G401 (cell line): Measurements from ENCODE around the gene MIB2. TPM values are rescaled to one million over a fixed set of nuclear protein-coding genes. Genes with fewer than 3 reads are reported as not detected.
"Not testable (repeated sequence)": the region's sequence is repeated elsewhere in the genome, so short reads cannot be mapped to it uniquely, and the experiment has no call there.

ENCODE experiments used
- DNase-seq: peaks from one replicate; pipeline ENCODE4 v3.0.0-alpha.2; 2015; ENCODE audit warnings: low spot score
- in situ Hi-C: cut with HindIII; loops from 2 replicates; pipeline ENCODE4 v1.10.0; 2016; ENCODE audit warnings: low sequenced_read_pairs, mixed read lengths
- total RNA-seq: library from RNA; depleted of rRNA; stranded (reverse); fragments of >200 nt; shearing (Covaris generic); gene quantifications from 2 replicates; pipeline ENCODE4 v1.2.3, GENCODE V29; 2014

MIB2 gene
- total RNA-seq, 1 experiment from 2014 or later: 63.9 TPM

DNA sequence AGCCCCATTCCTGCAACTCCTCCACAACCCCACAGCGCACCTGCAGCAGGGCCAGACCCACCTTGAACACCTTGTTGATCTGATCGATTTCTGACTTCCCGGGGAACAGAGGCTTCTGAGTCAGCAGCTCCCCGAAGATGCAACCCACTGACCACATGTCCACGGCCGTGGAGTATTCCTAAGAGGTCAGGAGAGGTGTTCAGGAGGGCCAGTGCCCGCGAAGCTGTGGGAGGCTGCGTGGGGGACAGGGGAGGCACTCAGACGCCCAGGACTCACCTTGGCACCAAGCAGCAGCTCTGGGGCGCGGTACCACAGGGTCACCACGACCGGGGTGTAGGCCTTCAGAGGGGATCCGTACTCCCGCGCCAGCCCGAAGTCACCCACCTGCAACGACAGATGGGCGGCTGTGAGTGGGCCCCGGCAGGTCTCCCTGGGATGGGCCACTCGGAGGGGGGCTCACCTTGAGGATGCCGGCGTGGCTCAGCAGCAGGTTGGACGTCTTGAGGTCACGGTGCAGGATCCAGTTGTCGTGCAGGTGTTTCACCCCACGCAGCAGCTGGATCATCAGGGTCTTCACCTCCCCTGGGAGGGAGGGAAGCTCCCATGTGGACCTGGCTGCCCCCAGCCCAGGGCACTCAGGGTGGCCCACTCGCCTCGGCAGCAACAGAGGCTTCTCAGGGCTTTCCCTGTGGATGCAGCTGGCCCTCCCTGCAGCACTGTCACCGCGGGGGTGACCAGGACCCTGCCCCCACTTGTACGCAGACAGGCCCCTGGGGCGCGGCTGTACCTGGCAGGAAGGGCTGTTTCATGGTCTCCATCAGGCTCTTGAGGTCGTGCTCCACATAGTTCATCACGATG is 21.6 kb downstream of the MIB2 start:
- in situ Hi-C loops, DNase-seq: not testable (repeated sequence)

DNA sequence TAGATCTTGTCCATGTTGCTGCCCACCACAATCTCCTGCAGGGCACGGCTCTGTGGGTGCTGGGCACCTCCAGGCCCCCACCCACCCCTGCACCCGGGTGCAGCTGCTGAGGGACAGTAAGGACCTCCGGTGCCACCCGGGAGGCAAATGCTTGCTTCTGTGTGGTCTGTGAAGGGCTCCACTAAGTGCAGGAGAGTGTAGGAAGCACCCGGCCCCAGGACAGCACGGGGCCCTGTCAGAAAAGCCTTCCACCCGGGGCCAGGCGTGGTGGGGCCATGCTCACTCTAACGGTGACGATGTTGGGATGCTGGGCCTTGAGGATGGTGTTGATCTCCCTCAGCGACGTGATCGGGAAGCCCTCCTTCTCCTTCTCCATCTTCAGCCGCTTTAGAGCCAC is 22.2 kb downstream of the MIB2 start:
- in situ Hi-C loops, DNase-seq: not testable (repeated sequence)

DNA sequence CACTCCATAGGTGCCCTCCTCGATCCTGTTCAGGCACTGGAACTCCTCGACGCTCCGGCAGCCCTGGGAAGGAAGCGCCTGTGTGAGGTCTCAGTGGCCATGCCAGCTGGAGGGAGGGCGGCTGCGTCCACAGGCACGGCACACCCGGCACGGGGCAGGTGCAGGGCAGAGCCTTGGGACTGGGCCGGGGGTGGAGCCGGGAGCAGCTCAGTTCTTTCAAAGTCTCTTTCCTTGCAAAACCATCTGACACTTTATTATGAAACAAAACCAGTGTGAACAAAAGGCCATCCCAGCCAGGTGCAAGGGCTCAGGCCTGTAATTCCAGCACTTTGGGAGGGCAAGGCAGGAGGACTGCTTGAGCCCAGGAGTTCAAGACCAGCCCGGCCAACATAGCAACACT is 23.2 kb downstream of the MIB2 start:
- in situ Hi-C loops, DNase-seq: not testable (repeated sequence)

DNA sequence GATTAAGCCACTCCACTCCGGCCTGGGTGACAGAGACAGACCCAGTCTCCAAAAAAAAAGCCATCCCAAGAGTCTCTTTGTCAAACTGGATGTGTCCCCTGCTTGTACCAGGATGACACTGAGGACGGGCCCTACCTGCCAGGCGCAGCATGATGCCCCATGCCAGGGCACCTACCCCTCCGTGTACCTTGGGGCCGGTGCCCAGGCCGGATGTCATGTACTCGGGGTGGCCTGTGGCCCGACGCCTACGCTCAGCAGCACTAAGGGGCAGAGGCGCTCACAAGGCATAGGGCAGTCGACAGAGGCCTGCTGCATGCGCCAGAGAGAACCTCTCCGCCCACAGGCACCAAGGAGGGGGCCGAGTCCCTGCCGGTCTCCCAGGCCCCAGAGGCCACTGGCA is 24.1 kb downstream of the MIB2 start:
- in situ Hi-C loops, DNase-seq: not testable (repeated sequence)

DNA sequence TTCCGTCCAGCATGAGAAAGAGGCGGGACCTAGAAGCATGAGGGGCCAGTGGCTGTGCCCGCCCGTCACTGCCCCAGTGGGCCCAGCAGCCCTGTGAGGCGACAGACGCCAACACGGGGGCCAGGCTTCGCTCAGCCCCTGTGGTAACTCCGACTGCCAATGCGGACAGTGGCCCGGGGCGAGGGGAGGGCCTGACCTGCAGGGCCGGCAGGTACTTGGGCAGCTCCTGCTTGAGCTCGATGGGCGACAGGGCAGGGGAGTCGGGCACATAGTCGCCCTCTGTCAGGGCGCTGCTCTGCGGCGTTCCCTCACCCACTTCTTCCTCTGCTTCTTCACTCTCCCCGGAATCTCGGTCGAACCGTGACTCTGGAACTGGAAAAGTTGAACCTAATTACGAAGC is 24.8 kb downstream of the MIB2 start:
- in situ Hi-C loops: not testable (repeated sequence)

DNA sequence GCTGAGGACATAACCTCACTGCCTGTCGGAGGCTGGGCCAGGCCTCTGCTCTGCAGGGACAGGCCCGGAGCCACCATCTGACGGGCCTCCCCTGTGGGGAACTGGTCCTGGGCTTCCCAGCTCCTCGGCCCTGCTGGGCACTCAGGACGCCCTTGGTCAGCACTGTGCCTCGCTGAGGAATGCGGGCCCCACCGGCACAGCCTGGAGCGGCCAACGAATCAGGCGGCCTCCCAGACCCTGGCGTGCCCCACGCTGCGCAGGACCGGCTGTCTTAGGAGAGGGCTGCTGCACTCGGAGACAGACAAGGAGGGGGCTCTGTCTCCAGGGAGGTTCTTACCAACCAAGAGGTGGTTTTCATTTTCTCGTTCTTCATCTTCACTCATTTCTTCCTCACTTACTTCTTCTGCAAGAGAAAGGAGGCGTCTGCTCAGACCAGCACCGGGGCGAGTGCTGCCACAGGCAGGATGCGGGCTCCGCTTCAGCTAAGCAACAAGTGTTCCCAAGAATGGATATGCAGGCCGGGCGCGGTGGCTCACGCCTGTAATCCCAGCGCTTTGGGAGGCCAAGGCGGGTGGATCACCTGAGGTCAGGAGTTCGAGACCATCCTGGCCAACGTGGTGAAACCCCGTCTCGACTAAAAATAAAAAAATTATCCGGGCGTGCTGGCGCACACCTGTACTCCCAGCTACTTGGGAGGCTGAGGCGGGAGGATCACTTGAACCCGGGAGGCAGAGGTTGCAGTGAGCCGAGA is 25.6 kb downstream of the MIB2 start:
- in situ Hi-C loops, DNase-seq: not testable (repeated sequence)

More for the DNA sequence above, 24.8 kb downstream of the MIB2 start:
- DNase-seq: not testable (repeated sequence)

DNA sequence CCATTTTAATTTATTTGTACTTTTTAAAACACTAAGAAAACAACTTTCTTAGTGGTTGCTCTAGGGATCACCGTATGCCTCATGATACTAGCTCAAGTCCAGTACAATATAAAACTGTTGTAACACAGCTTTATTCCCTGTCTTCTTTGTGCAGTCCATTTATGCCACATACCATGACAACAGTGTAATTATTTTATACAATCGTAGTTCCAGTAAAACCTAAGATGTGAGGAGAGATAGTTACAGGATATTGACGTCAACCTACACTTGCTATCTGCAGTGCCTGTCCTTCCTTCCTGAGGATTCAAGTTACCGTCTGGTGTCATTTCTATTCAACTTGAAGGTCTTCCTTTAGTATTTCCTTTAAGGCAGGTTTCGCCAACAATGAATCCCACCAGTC is 31.0 kb downstream of the MIB2 start:
- in situ Hi-C loops, DNase-seq: not testable (repeated sequence)

DNA sequence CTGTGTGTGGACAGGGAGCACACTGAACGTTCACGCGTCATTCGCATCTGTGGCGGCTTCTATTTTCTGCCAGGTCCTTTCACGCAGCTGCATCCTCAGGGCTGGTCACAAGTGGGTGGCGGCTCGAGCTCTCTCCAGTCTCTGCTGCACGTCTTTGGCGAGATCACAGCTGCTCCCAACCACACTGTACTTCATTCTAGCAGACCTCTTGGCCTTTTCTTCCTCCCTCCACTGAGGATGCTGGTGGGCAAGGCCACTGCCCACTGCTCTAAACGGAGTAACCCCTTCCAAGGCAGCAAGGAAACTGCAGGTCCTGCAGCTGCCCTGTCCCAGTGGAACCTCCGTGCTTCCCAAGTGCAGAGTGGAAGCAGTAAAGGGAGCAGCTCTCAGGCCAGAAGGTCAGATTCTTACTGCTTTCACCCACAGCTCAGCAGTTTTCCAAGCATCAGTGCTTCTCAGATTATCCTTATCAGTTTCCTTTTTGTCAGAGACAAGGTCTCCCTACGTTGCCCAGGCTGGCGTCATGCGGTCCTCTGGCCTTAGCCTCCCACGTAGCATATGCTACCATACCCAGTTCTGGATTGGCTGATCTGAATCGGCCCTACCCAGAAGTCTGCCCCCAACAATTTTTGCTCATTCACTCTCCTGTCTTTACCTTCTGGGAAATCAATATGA is 32.4 kb downstream of the MIB2 start:
- DNase-seq, in situ Hi-C loops: not testable (repeated sequence)

DNA sequence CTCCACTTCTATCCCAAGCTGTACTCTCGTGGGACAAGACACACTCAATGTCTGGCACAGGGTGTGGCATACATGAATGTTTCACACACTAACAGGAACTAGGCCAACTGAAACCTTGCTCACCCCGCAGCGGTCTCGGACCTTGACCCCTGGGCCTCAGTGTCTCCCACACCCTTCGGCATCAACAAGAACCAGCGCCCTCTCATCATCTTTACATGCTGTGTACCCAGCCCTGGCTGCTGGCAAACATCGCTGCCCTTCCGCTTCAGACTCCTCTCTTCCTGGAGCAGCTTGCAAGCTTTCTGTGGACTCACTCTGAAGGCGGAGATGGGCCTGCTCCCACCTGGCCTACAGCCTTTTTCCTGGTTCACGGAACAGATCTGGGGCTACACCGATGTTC is 33.0 kb downstream of the MIB2 start:
- in situ Hi-C loops, DNase-seq: not testable (repeated sequence)

DNA sequence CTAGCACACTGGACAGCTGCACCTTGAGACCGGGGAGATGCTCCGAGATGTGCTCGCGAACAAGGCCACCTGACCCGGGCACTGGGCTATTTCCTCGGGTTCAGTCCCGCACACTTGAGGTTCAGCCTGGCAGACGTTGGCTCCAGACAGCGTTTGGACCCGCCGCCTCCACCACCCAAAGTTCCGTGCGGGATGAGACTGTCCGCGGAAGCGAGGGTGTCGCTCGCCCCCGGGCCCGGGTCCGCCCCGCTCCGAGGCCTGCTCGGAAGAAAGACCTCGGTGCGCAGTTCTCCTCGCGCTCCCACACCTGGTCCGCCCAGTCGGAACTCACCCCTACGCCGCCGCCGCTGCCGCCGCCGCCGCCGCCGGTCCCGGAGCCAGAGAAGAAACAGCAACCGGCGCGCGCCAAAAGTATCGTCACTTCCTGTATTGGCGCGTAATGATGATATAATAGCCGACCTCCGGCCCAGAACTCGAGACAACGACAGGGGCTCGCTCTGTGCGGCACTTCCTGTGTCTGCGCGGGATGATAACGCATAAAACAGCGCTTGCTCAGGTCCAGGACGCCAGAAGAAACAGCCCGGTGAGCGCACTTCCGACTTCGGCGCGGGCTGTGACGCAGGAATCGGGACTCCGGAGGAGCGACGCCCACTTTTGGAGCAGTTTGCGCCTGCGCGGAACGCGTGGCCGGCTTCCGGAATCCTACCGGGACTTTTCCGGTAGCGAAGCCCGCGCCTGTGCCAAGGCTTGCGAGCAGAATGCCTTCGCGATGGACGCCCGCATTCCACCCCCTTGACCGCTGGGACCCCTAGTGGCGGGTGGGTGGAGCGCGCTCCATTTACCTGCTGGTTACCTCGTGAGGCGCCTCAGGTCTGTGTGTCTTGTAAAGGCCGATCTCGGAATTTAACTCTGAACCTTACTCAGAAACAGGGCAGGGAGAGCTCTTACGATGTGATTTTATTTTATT is 43.6 kb downstream of the MIB2 start, which contains the start of gene CDK11B:
CDK11B (minus strand) TSS at position 422 of the 967 bp plus-strand sequence. CDS start 1,519 bp downstream, outside the sequence.
- peak; percentile 93 for DNase-seq
- in situ Hi-C loops: not testable (repeated sequence)

DNA sequence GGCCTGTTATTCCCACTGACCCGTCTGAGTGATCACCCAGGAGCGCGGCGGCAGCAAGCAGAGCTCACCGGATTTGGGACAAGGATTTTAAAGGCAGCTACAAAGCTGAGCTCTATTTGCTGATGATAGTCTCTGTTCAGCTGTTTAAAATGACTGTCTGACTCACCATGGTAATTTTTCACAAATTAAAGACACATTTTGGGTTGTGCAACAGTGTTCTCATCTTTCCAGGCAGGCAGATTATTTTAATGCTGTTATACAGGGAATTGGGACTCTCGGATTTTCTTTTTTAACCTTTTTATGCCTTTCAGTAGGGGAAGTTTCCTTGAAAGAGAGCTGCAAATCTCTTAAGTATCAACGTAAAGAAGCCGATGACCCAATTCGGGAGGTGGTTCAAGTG is 47.1 kb downstream of the MIB2 start:
- in situ Hi-C loops: not testable (repeated sequence)

DNA sequence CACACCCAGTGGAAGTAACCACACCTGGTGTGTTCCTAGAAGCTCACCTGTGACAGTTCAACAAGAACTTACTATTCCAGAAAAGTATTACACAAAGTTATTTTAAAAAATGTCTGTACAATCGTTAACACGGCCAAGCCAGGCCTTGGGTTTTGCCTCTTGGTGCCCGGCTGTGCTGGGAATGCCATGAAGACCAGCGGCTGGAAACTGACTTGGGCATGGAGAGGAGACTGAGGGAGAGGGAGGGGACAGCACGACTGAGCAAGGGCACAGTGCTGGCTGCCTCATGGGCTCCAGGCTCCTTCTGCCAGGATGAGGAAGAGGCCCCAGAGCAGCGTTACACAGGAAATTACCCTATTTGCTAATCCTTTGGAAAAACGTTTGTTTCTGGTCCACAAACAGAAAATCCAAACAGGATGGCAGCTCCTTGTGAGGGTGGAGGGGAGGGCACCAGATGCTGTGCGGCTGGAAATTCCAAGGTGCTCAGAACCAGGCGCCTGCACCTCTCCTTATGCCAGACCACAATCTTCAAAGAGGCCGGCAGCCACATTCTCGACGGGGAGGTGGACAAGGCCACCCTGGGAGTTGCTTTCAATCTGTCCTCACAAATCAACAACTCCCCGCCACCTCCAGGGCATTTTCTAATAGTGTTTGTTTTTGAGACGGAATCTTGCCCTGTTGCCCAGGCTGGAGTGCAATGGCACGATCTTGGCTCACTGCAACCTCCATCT is 47.7 kb downstream of the MIB2 start:
- DNase-seq, in situ Hi-C loops: not testable (repeated sequence)

More for the DNA sequence above, 47.1 kb downstream of the MIB2 start:
- not testable (repeated sequence) for DNase-seq

DNA sequence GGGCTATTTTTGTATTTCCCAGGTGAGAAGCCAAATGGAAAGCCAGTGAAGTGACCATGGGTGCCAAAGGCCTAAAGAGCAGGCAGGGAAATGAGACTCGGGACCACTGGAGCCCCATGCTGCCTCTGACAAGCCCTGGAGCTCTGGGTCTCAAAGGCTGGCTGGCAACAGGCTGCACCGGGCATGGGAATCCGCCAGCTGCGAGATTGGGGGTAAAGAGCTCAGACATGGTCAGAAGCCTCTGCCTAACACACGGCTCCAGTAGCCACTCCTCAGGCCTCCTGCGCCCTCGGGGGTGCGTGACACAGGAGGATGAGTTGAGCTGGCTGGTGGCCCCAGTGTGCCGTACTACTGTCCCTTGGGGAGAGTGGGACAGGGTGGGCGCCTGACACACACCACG is 49.0 kb downstream of the MIB2 start:
- in situ Hi-C loops, DNase-seq: not testable (repeated sequence)

DNA sequence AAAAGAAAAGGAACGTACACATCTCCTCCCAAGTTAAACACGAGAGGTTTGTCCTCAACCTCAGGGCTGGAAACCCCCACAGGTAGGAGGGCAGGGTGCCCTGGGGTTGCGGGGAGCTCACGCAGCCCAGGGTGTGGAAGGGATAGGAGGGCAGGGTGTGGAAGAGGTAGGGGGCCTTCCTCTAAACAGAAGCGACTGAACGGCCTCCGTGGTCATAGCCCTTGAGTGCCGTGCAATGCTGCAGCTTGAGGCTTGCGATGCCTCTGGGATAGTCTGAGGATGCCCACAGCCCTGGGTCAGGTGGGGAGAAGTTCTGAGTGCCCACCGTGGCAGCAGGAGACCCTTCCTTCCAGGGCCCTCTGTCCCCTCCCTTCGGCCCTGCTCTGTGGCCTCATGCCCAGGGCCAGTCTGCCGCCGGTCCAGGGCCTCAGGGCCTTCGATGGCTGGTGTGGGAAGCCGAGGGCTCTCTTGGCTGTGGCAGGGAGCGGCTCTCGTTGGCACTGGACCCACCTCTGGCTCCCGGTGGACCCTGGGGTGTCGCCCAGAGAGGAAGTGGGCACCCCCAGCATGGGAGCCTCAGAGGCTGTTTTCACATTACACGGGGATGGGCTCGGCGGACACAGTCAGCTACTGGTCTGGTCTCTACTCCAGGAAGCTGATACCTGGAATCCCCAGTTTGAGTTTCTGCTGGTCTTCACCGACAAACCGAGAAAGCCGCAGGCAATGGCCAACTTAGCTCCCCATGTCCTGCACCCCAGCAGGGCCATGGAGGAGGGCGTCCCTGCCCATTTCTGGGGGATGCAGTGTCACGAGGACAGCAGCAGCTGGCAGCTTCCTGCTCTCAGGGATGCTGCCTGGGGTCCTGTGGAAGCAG is 49.9 kb downstream of the MIB2 start:
- in situ Hi-C loops: no loop called here
- no peak for DNase-seq

DNA sequence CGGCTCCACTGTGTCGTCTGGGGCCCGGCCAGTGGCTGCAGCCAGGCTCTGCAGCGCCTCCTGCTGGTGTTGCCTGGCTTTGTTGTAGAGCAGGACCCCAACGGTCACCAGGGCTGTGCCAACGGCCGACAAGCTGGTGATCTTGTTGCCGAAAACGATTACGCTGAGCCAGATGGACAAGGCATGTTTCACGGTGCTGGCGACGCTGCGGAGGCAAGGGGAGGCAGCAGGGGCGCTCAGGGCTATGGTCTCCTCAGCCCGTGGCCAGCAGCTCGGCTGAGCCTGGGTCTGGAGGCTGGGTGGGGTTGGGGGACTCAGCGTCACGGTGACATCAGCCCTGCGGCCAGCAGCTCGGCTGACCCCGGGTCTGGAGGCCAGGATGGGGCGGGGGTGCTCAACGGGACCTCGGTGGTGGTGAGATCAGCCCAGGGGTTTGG is 50.5 kb downstream of the MIB2 start:
- DNase-seq: no peak
- in situ Hi-C loops: no loop called here

DNA sequence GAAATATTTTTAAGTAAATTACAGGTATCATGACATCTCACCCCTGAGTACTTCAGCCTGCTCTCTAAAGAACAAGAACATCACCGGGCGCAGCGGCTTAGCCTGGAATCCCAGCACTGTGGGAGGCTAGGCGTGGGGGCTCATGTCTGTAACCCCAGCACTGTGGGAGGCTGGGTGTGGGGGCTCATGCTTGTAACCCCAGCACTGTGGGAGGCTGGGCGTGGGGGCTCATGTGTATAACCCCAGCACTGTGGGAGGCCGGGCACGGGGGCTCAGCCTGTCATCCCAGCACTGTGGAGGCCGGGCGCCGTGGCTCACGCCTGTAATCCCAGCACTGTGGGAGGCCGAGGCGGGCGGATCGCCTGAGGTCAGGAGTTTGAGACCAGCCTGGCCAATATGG is 51.2 kb downstream of the MIB2 start:
- in situ Hi-C loops: no loop called here
- no peak for DNase-seq
